Panc1 (cell line): ENCODE measurements around the gene DDAH2. TPM values are rescaled to one million over a fixed set of nuclear protein-coding genes. Genes with fewer than 3 reads are reported as not detected.

Experiments used
- ATAC-seq: fragments of 200-7000 bp; cut with Tn5 transposase; 2 replicates; pipeline ENCODE4 v1.9.1; 2020; ENCODE audit warnings: mild to moderate bottlenecking, moderate library complexity
- BruUV-seq: library from RNA; stranded (reverse); fragments of 400-500 nt; replicated peaks from 2 replicates; lab custom pipeline; 2021; lab: Mats Ljungman, UMichigan
- CTCF ChIA-PET: fragments of 300-600 bp; sonication (Branson Sonifier 250); formaldehyde crosslinking; loops from one replicate; lab custom pipeline; 2022; ENCODE audit warnings: antibody characterized with exemption; lab: Charles Lee
- POLR2A ChIA-PET: fragments of 300-600 bp; sonication (Branson Sonifier 250); formaldehyde crosslinking; loops from one replicate; lab custom pipeline; 2022; ENCODE audit warnings: antibody characterized with exemption; lab: Charles Lee
- DNase-seq: peaks from one replicate; pipeline ENCODE4 v3.0.0-alpha.2; 2010; ENCODE audit warnings: low read depth, low spot score
- H3K27ac ChIP-seq: 2 replicates; pipeline ENCODE4 v1.5.1; 2011; ENCODE audit warnings: mild to moderate bottlenecking, low read length, inconsistent platforms
- H3K27me3 ChIP-seq: fragments of 200-500 bp; sonication (Bioruptor generic); 2 replicates; pipeline ENCODE4 v1.6.0; 2014; ENCODE audit warnings: low read length, inconsistent platforms; ENCODE audit not compliant: control insufficient read depth, insufficient read depth
- H3K36me3 ChIP-seq: fragments of 200-500 bp; sonication (Bioruptor generic); 2 replicates; pipeline ENCODE4 v1.5.1; 2014; ENCODE audit warnings: inconsistent platforms, mild to moderate bottlenecking, low read length, moderate library complexity; ENCODE audit not compliant: control insufficient read depth, insufficient read depth
- H3K4me1 ChIP-seq: 2 replicates; pipeline ENCODE4 v1.5.1; 2011; ENCODE audit warnings: inconsistent platforms, mild to moderate bottlenecking, low read length, moderate library complexity; ENCODE audit not compliant: control insufficient read depth, insufficient read depth
- H3K4me3 ChIP-seq, 2 experiments: 2 replicates each; pipeline ENCODE4 v1.5.1; 2011 to 2012; ENCODE audit warnings: low read depth in 2 of 2, low read length in 2 of 2, mild to moderate bottlenecking in 2 of 2, inconsistent platforms in 1 of 2, moderate library complexity in 1 of 2
- H3K9me3 ChIP-seq: fragments of 200-500 bp; sonication (Bioruptor generic); 2 replicates; pipeline ENCODE4 v1.5.1; 2014; ENCODE audit warnings: low read depth, mild to moderate bottlenecking, inconsistent platforms, low read length, moderate library complexity; ENCODE audit not compliant: control insufficient read depth, insufficient read depth
- CTCF ChIP-seq: fragments of 450-650 bp; IDR thresholded peaks from 2 replicates; pipeline ENCODE4 v1.5.1; 2017; ENCODE audit warnings: mild to moderate bottlenecking
- POLR2AphosphoS5 ChIP-seq: IDR thresholded peaks from 2 replicates; pipeline ENCODE4 v1.6.1; 2012; ENCODE audit warnings: mild to moderate bottlenecking, low read depth, low read length, moderate library complexity
- REST ChIP-seq, 2 experiments: IDR thresholded peaks; 2 replicates each; pipeline ENCODE4 v1.6.1; 2011 to 2012; ENCODE audit warnings: low read depth in 2 of 2, control low read depth in 1 of 2, low read length in 1 of 2, mild to moderate bottlenecking in 1 of 2, moderate library complexity in 1 of 2; ENCODE audit not compliant: insufficient read depth in 1 of 2
- SIN3A ChIP-seq: IDR thresholded peaks from 2 replicates; pipeline ENCODE4 v1.6.1; 2012; ENCODE audit warnings: low read depth, mild to moderate bottlenecking, low read length, moderate library complexity, borderline replicate concordance; ENCODE audit not compliant: insufficient read depth
- TCF7L2 ChIP-seq: IDR thresholded peaks from 2 replicates; pipeline ENCODE4 v1.6.1; 2011; ENCODE audit warnings: mild to moderate bottlenecking, low read depth, low read length, inconsistent platforms
- in situ Hi-C: cut with HindIII; loops from 2 replicates; pipeline ENCODE4 v1.10.0; 2016; ENCODE audit warnings: low sequenced_read_pairs, low pct_unique_long_range_greater_than_20kb
- intact Hi-C: fragments of 100-400 bp; cut with micrococcal nuclease; formaldehyde crosslinking; loops from one replicate; pipeline ENCODE4 v1.10.0; 2022; ENCODE audit not compliant: unreplicated experiment
- total RNA-seq: library from RNA; stranded (reverse); gene quantifications from one replicate; pipeline ENCODE4 v1.2.1, GENCODE V29; 2021; ENCODE audit not compliant: unreplicated experiment

The DDAH2 gene
- total RNA-seq, 1 experiment from 2014 or later, result 104 TPM

- ATAC-seq (no peak), DNase-seq (no peak)
- TSS peak; percentile 75 for BruUV-seq
- Histone ChIP-seq H3K4me1 (peaks cover 7% of the 10 kb centered on the region; the same call in 1 of the 2 replicates), H3K9me3 (no peaks in the 10 kb centered on the region), H3K27me3 (no peaks in the 10 kb centered on the region), H3K4me3 (peak overlapping the region; percentile 92 to 99), H3K36me3 (peaks cover 4% of the 10 kb centered on the region; the same call in 1 of the 2 replicates), H3K27ac (peak overlapping the region; percentile 95)
- in situ Hi-C loops (no loop called here), intact Hi-C loops (no loop called here)
- ChIA-PET POLR2A (no interaction called here), CTCF (no interaction called here)
- TF ChIP-seq TCF7L2 (no peak), SIN3A (no peak), POLR2AphosphoS5 (no peak), CTCF (no peak), REST (IDR thresholded peaks at IDR 0.05; ENCODE audit: insufficient read depth in 1 of 2, low read depth in 2 of 2, low read length in 1 of 2) (0 out of 4 replicates have a peak, but pooled peaks of 1 of the 2 experiments have one; percentile 3)
Measured at GRCh38 chr6:31702405-31702818, 26.7 kb downstream of the DDAH2 start.

GRCh38 chr6:31701666-31702404 is 27.3 kb downstream of the DDAH2 start:
- ChIA-PET CTCF (no interaction called here), POLR2A (no interaction called here)
- in situ Hi-C loops (no loop called here), intact Hi-C loops (no loop called here)
- Histone ChIP-seq H3K4me3 (peak overlapping the region; percentile 92 to 99), H3K36me3 (peaks cover 4% of the 10 kb centered on the region; the same call in 1 of the 2 replicates), H3K9me3 (no peaks in the 10 kb centered on the region), H3K4me1 (peaks cover 7% of the 10 kb centered on the region; the same call in 1 of the 2 replicates), H3K27me3 (no peaks in the 10 kb centered on the region), H3K27ac (peak overlapping the region; percentile 95)
- no peak for DNase-seq
- TF ChIP-seq POLR2AphosphoS5, result no peak
- TF ChIP-seq SIN3A, result no peak
- TF ChIP-seq CTCF, result no peak
- no peak for TF ChIP-seq TCF7L2
- no peak for TF ChIP-seq REST (IDR thresholded peaks at IDR 0.05; ENCODE audit: insufficient read depth in 1 of 2, low read depth in 2 of 2, low read length in 1 of 2)
- ATAC-seq, result no peak
- no TSS peak for BruUV-seq
